HG03469 (cell line): Measurements from ENCODE around the gene GUCY1A1.

Experiments used
- ATAC-seq: cut with Tn5 transposase; IDR thresholded peaks from one replicate; pipeline ENCODE4 v1.9.1; 2021; ENCODE audit warnings: mild to moderate bottlenecking, moderate library complexity, moderate number of reproducible peaks; ENCODE audit not compliant: unreplicated experiment

GUCY1A1 gene

DNA sequence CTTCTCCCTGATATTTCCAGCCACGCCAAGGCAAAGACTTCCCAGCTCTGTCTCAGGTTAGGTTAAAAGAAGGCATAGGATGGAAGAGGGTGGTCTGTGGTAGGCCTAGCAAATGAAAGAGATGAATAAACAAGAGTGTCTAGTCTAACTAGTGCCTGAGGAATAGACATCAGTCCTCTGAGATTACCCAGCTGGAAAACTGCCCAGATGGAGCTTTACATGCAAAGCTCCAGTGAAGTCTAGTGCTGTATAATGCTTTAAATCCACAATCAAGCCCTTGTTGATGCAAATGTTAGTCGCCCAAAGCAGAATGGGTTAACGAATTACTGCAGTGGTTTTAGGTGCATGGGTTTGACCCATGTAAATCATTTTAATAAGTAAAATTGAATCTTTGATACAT is 67.4 kb downstream of the GUCY1A1 start:
- no peak for ATAC-seq

DNA sequence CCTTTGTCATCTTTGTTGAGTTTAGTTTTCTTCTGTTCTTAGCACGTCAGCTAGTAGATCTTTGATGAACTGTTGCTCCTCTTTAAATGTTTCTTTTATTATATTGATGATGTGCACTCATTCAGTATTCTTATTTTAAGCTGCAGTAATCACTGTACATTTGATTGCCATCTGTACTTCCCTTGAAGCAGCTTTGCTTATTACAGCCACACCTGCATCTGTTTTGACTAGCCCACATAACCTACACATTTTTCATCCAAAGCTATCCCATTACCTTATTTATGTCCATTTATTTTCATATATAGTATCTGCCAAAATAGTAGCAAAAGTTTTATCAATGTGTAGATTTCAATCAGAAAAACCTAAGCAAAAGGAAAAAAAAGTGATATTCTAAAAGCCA is 68.3 kb downstream of the GUCY1A1 start:
- no peak for ATAC-seq

DNA sequence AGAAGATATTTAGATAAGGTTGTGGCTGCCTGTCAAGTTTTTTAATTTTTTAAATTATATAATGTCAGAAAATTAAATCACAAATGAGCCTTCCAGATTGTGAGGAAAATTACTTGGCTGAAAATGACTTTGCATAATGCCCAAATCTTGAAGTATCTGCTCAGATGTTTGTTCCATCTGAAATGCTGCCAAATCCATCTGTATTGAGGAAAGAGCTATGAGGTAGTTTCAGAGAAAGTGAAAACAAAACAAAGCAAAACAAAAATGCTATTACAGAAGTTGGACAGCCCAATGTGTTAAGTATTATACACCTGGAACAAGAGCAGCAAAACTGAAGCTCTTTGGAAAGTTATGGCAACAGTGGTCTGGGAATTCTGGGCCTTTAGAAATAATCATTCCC is 68.8 kb downstream of the GUCY1A1 start:
- no peak for ATAC-seq

DNA sequence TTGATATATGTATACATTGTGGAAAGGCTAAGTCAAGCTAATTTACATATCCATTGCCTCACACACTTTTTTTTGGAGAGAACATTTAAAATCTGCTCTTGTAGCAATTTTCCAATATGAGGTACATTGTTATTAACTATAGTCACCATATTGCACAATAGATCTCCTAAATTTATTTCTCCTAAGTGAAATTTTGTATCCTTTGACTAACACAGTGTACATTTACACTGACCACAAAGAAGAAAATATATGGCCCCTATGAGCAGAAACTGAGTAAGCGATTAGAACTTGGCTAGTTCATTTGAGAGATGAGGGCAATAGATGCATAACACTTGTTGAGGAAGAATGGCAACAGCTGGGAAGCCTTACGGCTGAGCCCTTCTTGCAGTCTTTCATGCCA is 71.9 kb downstream of the GUCY1A1 start:
- ATAC-seq: no peak

DNA sequence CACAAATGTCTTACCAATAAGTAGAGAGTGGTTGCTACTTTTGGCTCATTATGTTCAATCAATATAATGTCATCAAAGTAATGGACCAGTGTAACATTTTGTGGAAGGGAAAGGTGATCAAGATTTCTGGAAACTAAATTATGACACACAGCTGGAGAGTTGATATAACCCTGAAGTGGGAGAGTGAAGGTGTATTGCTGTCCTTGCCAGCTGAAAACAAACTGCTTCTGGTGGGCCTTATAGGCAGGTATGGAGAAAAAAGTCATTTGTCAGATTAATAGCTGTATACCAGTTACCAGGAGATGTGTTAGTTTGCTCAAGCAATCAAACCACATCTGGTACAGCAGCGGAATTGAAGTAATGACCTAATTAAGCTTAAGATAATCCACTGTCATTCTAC is 74.9 kb downstream of the GUCY1A1 start:
- no peak for ATAC-seq

DNA sequence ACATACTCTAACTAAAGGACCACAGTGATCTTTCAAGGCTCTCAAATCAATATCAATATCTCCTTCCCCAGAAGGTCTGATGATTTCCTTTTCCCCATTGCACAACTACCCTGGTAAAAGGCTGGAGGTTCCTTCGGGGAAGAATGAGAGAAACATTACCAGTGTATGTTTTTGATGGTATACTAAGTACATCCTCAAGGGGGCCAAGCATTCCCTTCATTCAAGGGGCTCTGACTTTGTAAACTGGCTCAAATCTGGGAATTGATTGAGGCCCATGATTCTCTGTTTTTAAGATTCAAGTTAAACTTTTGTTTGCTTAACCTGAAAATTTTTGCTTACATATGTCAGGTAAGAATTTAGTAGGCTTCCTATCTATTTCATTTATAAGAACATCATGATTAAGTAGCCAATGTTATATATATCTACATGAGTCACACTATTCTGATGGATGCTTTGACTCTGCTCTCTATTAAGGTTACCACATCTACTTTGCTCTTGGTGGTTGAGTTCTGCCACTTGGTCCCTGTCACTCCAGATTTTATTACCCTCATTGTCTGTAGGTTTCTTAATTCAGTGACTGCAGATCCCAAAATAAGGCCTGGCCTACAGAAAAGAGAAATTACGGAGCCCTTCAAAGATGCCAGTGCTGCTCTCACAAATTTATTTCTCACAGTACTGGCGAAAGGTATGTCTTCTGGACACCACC is 75.8 kb downstream of the GUCY1A1 start:
- no peak for ATAC-seq

DNA sequence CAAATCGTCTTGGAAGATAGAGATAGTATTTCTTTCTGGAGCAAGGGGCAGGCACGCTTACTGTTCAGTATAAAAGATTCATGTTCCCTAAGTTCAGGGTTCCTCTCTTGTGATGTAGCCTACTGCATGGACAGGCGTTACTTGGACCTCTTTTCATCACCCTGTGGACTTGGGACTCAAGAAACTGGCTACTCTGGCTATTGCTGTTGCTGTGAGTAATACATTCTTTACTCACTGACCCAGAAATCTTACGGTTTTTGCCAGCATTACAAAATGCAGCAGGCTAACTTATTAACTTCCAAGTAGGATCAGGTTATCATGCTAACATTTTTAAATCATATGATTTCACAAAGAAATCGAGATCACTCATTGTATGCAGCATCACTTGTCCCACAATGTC is 79.3 kb downstream of the GUCY1A1 start:
- no peak for ATAC-seq

DNA sequence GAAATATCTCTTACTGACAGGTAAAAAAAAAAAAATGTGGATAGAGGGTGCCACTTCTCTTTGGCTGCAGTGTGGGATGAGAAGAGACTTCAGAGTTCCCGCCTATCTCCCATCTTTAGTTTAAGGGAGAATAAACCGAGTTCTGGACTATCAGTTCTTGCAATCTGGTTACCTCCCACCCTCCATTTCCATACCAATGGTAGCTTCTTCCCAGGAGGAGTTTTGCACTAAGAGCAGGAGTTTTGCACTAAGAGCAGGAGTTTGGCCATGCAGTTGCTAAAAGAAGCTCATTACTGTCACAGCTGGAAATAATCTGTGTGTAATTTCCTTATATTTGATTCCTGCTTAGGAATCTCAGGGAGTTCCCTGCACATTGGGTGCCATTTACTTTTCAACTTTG is 81.4 kb downstream of the GUCY1A1 start:
- ATAC-seq: no peak

DNA sequence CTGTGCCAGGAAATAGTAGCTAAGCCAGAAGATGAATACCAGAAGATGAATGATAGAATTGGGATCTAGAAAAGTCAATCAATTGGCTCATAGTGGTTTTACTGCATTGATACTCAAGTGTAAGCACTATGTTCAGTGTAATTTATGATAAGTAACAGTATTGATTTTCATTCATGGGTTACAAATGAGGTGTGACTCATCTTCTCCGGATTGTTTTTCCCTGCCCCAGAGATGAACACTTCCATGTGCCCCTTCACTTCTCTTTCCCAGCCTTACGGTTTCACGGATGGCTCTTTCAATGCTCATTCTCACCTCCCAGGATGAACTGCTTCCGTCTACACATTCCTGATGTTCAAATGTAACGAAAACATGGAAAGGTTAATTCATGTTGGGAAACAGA is 82.4 kb downstream of the GUCY1A1 start:
- no peak for ATAC-seq

DNA sequence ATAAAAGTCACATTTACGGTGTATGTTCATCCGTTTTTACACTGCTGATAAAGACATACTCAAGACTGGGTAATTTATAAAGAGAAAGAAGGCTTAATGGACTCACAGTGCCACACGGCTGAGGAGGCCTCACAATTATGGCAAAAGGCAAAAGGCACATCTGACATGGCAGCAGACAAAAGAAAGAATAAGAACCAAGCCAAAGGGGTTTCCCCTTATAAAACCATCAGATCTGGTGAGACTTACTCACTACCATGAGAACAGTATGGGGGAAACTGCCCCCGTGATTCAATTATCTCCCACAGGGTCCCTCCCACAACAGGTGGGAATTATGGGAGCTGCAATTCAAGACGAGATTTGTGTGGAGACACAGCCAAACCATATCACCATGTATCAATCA is 84.9 kb downstream of the GUCY1A1 start:
- no peak for ATAC-seq

DNA sequence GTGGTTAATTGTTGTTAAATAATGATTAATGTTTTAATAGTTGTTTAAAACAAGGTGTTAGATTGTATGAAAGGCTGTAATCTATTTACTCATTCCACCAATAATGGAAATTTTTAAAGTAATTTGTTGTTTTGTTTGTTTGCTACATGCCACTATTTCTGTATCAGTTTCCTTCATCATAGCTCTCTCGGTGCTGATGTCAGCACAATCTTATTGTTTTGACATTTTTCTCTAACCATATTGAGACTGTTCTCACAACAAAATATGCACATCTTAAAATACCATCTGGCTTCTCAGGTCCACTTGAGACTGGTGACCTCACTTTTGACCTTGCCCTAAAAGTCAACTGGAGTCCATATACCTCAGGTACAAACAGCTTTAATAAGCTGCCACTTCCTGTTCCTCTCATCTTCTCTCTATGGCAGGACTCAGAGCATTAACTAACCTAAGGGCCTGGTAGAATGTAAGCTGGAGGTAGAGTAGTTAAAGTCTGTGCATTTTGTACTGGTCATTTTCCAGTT is 91.2 kb downstream of the GUCY1A1 start:
- no peak for ATAC-seq

DNA sequence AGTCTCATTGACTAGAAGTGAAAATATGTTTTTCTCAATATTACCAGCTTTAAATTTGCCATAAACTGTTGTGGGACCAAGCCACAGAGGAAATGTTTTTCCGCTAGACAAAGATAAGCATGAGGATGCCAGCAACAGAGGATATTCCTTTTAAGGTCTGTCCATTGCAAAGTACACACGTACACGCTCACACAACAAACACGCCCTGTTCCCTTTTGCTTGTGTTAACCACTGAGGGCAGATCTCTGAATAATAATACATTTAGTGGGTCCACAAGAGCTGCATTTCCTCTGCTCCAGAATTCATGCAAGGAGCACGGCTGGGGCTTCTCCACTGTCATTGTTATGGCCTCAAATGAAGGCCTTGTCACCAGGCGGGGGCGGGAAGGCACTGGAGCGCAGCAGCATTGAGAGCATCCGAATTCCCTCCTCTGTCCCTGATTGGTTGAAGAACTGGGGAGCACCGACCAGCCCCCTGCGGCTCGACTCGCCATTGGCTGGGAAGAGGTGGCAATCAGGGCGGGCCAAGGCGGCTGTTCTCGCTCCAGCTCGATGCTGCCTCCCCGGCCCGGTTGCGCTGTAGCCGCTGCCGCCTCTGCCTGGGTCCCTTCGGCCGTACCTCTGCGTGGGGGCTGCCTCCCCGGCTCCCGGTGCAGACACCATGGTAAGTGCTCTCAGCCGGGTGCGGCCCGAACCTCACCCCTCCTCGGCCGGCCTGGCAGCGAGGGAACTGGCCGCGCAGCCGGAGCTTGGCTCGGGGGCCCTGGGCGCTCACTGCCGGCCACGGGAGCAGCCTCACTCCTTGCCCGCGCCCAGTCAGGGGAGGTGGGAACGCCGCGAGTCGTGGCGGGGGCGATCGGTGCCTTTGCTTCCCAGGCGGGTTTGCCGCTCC is 92.1 kb downstream of the GUCY1A1 start, which contains the start of gene GUCY1B1:
GUCY1B1 (plus strand) TSS at position 541 of the 891 bp plus-strand sequence; CDS start at position 661, 120 bp downstream.
- ATAC-seq: peak; percentile 92

DNA sequence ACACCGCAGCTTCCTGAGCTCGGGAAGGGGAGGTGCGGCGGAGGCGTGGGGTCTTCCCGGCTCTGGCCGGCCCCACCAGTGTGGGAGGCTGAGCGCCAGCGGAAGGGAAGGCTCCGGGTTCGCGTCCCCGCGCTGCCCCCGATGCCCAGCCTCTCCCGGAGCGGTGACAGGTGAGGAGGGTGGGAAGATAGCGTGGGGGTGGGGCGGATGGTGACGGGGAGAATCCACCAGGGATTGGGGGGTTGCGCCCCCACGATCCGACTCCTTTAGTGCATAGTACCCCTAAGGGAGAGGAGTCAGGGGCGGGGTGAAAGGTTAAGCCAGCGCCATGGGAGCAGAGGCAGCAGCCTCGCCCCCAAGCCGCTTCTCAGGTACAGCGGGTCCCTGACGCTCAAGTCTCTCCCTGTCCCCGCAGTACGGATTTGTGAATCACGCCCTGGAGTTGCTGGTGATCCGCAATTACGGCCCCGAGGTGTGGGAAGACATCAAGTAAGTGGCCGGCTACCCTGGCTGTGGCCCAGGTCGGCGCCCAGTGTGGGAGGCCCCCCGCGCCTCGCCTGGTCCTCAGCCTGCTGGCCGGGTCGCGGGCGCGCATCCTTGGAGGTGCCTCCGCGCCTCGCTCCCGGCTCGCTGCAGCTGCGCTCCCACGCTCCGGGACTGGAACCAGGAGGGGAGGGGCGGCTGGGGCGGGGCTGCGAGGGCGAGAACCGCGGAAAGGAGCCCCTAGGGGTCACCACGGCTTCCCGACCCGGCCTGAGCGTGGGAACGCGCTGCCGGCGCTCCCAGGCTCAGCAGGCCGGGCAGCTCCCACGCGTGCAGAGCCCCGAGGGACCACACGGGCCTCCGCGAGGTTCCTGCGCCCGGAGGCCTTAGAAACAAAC is 93.0 kb downstream of the GUCY1A1 start:
- no peak for ATAC-seq

DNA sequence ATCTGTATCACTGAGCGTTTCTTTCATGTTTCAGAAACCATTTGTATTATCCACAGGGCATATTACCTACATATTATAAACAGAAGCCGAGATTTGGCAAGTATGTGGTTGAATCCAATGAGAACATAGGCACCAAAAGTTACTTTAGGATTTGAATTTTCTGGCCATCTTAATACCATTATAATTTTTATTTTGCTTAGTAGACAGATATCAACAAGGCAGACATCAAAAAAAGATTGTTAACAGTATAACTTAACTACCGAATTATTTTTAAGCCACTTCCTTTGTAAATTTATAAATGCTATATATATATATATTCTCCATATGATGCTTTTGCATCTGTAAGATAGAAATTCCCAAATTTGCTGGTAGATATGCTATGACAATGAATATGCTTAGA is 94.4 kb downstream of the GUCY1A1 start:
- ATAC-seq: no peak

DNA sequence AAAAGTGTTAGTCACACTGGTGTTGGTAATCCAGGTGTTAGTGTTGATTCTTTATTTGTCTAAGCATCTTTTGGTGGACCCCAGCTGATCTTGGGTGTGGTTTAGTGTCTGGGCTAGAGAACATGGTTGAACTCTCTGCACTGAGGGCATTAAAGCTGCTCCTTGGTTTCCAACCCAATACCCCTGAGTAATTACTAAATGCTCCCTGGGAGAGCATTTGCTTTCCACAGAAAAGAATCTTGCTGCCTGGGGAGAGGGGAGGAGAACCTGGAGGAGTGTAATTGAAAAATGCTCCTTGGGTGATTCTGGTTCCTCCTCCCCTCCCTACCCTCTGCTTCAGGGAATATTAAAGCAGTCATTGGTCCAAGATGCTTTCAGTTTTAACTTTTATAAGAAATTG is 95.3 kb downstream of the GUCY1A1 start:
- no peak for ATAC-seq

DNA sequence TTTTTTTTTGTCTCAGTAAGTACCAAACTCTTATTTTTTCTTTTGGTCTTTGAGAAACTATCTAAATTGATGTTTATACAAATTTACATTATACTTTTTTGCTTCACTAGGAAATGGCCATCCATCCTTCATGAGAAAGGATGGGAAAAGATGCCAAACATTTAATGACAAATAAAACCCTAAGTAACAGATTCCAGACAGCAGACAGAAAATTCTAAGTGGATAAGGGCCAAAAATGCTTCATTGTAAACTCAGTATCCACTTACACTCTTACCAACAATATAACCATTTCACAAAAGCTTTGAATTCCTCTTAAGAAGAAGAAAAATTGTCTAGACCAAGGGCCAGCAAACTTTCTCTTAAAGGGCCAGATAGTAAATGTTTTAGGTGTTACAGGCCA is 95.7 kb downstream of the GUCY1A1 start:
- ATAC-seq: no peak

DNA sequence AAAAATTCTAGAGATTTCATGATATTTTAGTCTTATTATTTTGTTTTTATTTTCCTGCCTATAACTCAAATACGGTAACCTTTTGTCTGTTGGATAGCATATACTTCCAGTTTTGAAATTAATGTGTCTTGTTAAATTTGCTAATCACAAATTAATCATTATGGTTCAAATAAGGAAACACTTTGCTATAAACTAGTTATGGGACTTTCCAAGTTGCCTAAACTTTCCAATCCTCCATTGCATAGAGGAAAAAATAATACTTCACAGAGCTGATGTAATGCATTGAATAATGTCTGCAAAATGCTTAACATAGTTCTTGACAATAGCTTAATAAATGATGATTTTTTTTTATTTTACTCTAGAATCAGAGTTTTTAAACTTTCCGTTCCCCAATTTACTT is 96.9 kb downstream of the GUCY1A1 start:
- no peak for ATAC-seq

DNA sequence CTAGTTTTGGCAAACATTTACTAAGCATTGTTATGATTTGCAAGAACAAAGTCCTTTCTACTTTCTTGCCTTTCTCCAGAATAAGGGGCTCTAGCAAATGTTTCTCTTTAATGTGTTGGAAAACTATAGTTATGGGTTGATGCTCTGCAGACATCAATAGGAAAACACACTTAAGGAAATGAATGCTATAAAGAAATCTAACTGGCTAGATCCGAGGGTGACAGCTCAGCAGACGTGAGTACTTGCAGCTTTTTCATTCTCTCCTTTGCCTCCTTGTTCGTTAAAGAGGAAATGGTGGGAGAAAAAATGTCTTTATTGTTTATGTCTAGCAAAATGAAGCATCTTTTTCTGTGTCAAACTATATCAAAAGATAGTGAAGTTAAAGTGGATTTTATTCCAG is 98.5 kb downstream of the GUCY1A1 start:
- ATAC-seq: no peak

DNA sequence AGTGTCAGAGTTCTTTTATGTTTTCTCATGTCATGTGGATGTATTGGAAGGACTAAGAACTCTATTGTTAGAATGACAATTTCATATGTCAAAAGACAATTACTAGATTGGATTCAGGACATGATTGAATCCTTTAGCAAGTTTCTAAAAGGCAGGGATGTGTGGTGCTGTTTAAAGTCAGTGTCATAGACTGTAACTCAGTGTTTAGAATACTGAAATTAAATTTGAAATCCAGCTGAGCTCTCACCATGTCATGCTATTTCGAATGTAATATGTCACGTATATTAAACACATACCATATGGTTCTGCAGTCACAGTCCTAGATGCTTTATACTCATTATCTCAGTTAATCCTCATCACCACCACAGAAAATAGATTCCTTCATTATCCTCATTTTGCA is 100.0 kb downstream of the GUCY1A1 start:
- ATAC-seq: no peak

DNA sequence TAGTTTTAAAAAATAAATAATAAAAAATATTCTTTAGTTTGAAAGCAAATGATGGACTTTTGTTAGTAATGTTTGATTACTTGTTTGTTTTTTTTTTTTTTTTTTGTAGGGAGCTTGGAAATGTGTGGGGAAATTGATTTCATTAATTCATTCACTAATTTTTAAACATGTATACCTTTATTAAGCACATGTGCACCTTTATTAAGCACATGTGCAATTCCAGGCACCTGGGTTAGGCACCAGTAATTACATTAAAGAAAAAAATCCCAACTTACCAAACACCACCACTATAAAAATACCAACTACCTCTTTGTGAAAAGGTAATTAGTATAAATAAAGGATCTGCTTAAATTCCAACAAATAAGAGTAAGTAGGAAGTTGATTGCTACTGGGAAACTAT is 101.7 kb downstream of the GUCY1A1 start:
- ATAC-seq: no peak

DNA sequence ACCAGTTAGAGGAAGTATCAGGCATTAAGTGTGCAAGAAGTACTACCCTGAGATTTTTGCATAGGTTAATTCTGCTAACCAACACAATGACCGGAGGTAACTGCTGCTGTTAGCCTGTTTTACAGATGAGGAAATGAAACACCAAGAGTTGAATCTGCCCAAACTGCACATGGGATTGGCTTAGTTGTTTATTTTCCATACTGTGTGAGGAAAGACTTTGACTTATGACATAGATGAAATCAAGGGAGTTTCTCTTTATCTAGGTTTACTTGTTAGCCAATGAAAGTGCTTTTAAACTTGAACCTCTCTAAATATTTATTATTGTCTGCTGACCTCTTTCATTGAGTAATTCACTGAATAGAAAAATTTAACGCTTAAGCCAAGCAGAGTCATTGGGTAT is 102.4 kb downstream of the GUCY1A1 start:
- ATAC-seq: no peak
